PC-3 (cell line): ENCODE data around the gene ISL2.

ENCODE experiments used
- CTCF ChIP-seq: fragments of 300-600 bp; sonication (generic); conservative IDR thresholded peaks from 2 replicates; pipeline ENCODE4 v1.5.1; 2017; ENCODE audit warnings: antibody characterized with exemption, low read depth, mild to moderate bottlenecking, low read length
- EZH2 ChIP-seq: fragments of 300-600 bp; sonication (generic); IDR thresholded peaks from one replicate; pipeline ENCODE4 v1.6.1; 2017; ENCODE audit warnings: antibody characterized with exemption, mild to moderate bottlenecking, low read length; ENCODE audit not compliant: unreplicated experiment

DNA sequence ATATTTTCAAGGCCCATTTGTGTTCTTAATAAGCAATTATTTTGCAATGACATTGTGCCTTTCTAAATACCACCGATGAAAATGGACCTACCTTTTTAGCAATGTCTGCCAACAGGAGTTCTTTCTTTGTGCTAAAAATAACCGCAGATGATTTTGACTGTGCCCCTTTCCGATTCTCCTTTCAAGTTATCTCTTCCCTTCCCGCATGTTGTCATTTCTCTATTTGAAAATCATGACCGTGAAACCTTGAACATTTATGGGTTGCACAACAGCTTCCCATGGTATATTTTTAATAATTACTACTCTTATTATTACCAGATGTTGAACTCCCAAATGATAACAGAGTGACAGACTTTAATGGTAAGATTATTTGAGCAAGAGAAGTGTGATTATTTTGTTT is 15.0 kb upstream of the ISL2 start:
- TF ChIP-seq CTCF (no peak), EZH2 (no peak)
